ENCODE measurements around the gene GRAMD4.

The GRAMD4 gene

GRCh38 chr22:46676881-46677280 lies 56.7 kb downstream of the GRAMD4 start:
- H3K4me3 ChIP-seq (ENCODE audit: low read depth, low read length): no peak overlapping the region
- TF ChIP-seq CTCF (IDR thresholded peaks at IDR 0.05; ENCODE audit: borderline replicate concordance, insufficient read depth, low read depth, low read length): no peak

GRCh38 chr22:46677323-46678002 lies 57.3 kb downstream of the GRAMD4 start:
- H3K4me3 ChIP-seq (ENCODE audit: low read depth, low read length): no peak overlapping the region
- TF ChIP-seq CTCF (IDR thresholded peaks at IDR 0.05; ENCODE audit: borderline replicate concordance, insufficient read depth, low read depth, low read length): no peak

- no peak for TF ChIP-seq CTCF (IDR thresholded peaks at IDR 0.05; ENCODE audit: borderline replicate concordance, insufficient read depth, low read depth, low read length)
- no peak overlapping the region for H3K4me3 ChIP-seq (ENCODE audit: low read depth, low read length)
Observed at GRCh38 chr22:46678003-46678657, 57.9 kb downstream of the GRAMD4 start.

GRCh38 chr22:46678785-46679700 lies 58.9 kb downstream of the GRAMD4 start:
- TF ChIP-seq CTCF (IDR thresholded peaks at IDR 0.05; ENCODE audit: borderline replicate concordance, insufficient read depth, low read depth, low read length): no peak
- no peak overlapping the region for H3K4me3 ChIP-seq (ENCODE audit: low read depth, low read length)

GRCh38 chr22:46679706-46680269 lies 59.6 kb downstream of the GRAMD4 start:
- H3K4me3 ChIP-seq (ENCODE audit: low read depth, low read length): no peak overlapping the region
- TF ChIP-seq CTCF (IDR thresholded peaks at IDR 0.05; ENCODE audit: borderline replicate concordance, insufficient read depth, low read depth, low read length): no peak

- H3K4me3 ChIP-seq (ENCODE audit: low read depth, low read length): no peak overlapping the region
- TF ChIP-seq CTCF (IDR thresholded peaks at IDR 0.05; ENCODE audit: borderline replicate concordance, insufficient read depth, low read depth, low read length): peak; percentile 76
Observed at GRCh38 chr22:46681010-46681409, 60.8 kb downstream of the GRAMD4 start.

All from GM12875 (cell line).